ENCODE measurements around the gene P4HB.

DNA sequence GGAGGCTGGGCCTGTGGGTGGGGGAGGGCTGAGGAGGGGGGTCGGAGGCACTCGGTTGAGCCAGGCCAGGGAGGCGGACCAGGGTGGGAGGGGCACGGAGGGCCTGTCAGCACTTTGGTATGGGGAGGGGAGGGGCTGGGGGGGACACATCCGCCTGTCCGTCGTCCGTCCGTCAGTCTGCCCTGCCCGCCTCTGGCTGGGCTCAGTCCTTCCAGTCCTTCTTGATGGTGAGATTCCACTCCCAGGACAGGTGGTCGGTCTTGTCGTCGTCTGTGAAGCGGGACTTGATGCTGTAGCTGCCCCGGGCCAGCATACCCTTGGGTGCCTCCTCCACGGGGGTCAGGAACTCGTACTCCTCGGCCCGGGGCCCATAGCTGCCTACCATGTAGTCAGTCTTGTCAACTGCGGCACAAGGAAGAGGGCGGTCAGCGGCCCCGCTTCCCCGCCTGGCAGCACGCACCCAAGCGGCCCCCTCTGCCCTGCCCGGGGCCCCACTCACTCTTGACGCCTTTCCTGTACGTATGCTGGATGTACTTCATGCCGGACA, 8.4 kb upstream of the P4HB start:
- TF ChIP-seq, protein P1, sequence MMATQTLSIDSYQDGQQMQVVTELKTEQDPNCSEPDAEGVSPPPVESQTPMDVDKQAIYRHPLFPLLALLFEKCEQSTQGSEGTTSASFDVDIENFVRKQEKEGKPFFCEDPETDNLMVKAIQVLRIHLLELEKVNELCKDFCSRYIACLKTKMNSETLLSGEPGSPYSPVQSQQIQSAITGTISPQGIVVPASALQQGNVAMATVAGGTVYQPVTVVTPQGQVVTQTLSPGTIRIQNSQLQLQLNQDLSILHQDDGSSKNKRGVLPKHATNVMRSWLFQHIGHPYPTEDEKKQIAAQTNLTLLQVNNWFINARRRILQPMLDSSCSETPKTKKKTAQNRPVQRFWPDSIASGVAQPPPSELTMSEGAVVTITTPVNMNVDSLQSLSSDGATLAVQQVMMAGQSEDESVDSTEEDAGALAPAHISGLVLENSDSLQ (IDR thresholded peaks at IDR 0.05) = 0 out of 2 replicates have a peak, but pooled peaks have one; percentile 26
- TF ChIP-seq LEF1 (IDR thresholded peaks at IDR 0.05; ENCODE audit: borderline replicate concordance) (no peak), SP1 (IDR thresholded peaks at IDR 0.05) (no peak), CTBP1 (IDR thresholded peaks at IDR 0.05; ENCODE audit: borderline replicate concordance) (no peak), NFRKB (IDR thresholded peaks at IDR 0.05) (no peak), SUZ12 (IDR thresholded peaks at IDR 0.05) (no peak), ELF4 (IDR thresholded peaks at IDR 0.05) (no peak; the same call in 1 of the 2 replicates)
